Measurements from ENCODE around the gene WDR45B.

WDR45B gene

GRCh38 chr17:82665891-82666290, 17.6 kb upstream of the WDR45B start:
- no peaks in the 10 kb centered on the region for H3K79me2 ChIP-seq (ENCODE audit: control insufficient read depth, low read length)
- no peaks in the 10 kb centered on the region for H4K20me1 ChIP-seq (ENCODE audit: control insufficient read depth, insufficient read depth, low read depth, low read length)
- H3K4me2 ChIP-seq (ENCODE audit: low read length): no peak overlapping the region
- H3K4me1 ChIP-seq (ENCODE audit: control insufficient read depth, low read length): no peaks in the 10 kb centered on the region
- H3K9me2 ChIP-seq (replicated peaks; ENCODE audit: control insufficient read depth, low read length): no peaks in the 10 kb centered on the region
- no peaks in the 10 kb centered on the region for H3K9me3 ChIP-seq (ENCODE audit: control insufficient read depth, insufficient read depth, low read length)
- no peaks in the 10 kb centered on the region for H3K36me3 ChIP-seq (ENCODE audit: control insufficient read depth, low read length)
- H3F3A ChIP-seq (ENCODE audit: control insufficient read depth, insufficient read depth): no peaks in the 10 kb centered on the region
- no peaks in the 10 kb centered on the region for H3K27me3 ChIP-seq (ENCODE audit: control insufficient read depth, low read length)
- no peak for TF ChIP-seq EZH2phosphoT487 (IDR thresholded peaks at IDR 0.05; ENCODE audit: borderline replicate concordance, low read length)
- no peak for TF ChIP-seq CTCF (IDR thresholded peaks at IDR 0.05; ENCODE audit: low read depth, low read length, poor library complexity, severe bottlenecking)
- no peak overlapping the region for H3K27ac ChIP-seq (ENCODE audit: low read depth, low read length)
- H3K4me3 ChIP-seq (ENCODE audit: low read length): no peak overlapping the region

- no peak for TF ChIP-seq CTCF (IDR thresholded peaks at IDR 0.05; ENCODE audit: low read depth, low read length, poor library complexity, severe bottlenecking)
- TF ChIP-seq EZH2phosphoT487 (IDR thresholded peaks at IDR 0.05; ENCODE audit: borderline replicate concordance, low read length): no peak
- Histone ChIP-seq H3K27ac (ENCODE audit: low read depth, low read length) (no peak overlapping the region), H3F3A (ENCODE audit: control insufficient read depth, insufficient read depth) (no peaks in the 10 kb centered on the region), H3K36me3 (ENCODE audit: control insufficient read depth, low read length) (no peaks in the 10 kb centered on the region), H3K4me1 (ENCODE audit: control insufficient read depth, low read length) (no peaks in the 10 kb centered on the region), H3K4me3 (ENCODE audit: low read length) (no peak overlapping the region), H3K9me3 (ENCODE audit: control insufficient read depth, insufficient read depth, low read length) (peaks cover 5% of the 10 kb centered on the region; the same call in 1 of the 2 replicates), H3K79me2 (ENCODE audit: control insufficient read depth, low read length) (no peaks in the 10 kb centered on the region), H3K4me2 (ENCODE audit: low read length) (no peak overlapping the region), H3K9me2 (replicated peaks; ENCODE audit: control insufficient read depth, low read length) (no peaks in the 10 kb centered on the region), H4K20me1 (ENCODE audit: control insufficient read depth, insufficient read depth, low read depth, low read length) (no peaks in the 10 kb centered on the region), H3K27me3 (ENCODE audit: control insufficient read depth, low read length) (no peaks in the 10 kb centered on the region)
Measured at GRCh38 chr17:82665217-82665616, 17.0 kb upstream of the WDR45B start.

GRCh38 chr17:82664701-82665182, 16.5 kb upstream of the WDR45B start:
- H3K79me2 ChIP-seq (ENCODE audit: control insufficient read depth, low read length): no peaks in the 10 kb centered on the region
- peaks cover 9% of the 10 kb centered on the region; the same call in 1 of the 2 replicates for H3K9me3 ChIP-seq (ENCODE audit: control insufficient read depth, insufficient read depth, low read length)
- H3K4me3 ChIP-seq (ENCODE audit: low read length): no peak overlapping the region
- no peaks in the 10 kb centered on the region for H4K20me1 ChIP-seq (ENCODE audit: control insufficient read depth, insufficient read depth, low read depth, low read length)
- no peak overlapping the region for H3K27ac ChIP-seq (ENCODE audit: low read depth, low read length)
- no peak for TF ChIP-seq EZH2phosphoT487 (IDR thresholded peaks at IDR 0.05; ENCODE audit: borderline replicate concordance, low read length)
- TF ChIP-seq CTCF (IDR thresholded peaks at IDR 0.05; ENCODE audit: low read depth, low read length, poor library complexity, severe bottlenecking): no peak
- H3K4me2 ChIP-seq (ENCODE audit: low read length): no peak overlapping the region
- H3K9me2 ChIP-seq (replicated peaks; ENCODE audit: control insufficient read depth, low read length): no peaks in the 10 kb centered on the region
- H3K36me3 ChIP-seq (ENCODE audit: control insufficient read depth, low read length): no peaks in the 10 kb centered on the region
- no peaks in the 10 kb centered on the region for H3K27me3 ChIP-seq (ENCODE audit: control insufficient read depth, low read length)
- H3F3A ChIP-seq (ENCODE audit: control insufficient read depth, insufficient read depth): no peaks in the 10 kb centered on the region
- H3K4me1 ChIP-seq (ENCODE audit: control insufficient read depth, low read length): no peaks in the 10 kb centered on the region

- Histone ChIP-seq H3K4me3 (ENCODE audit: low read length) (no peak overlapping the region), H3K79me2 (ENCODE audit: control insufficient read depth, low read length) (no peaks in the 10 kb centered on the region), H3K27me3 (ENCODE audit: control insufficient read depth, low read length) (no peaks in the 10 kb centered on the region), H3K27ac (ENCODE audit: low read depth, low read length) (no peak overlapping the region), H3K4me1 (ENCODE audit: control insufficient read depth, low read length) (no peaks in the 10 kb centered on the region), H3K36me3 (ENCODE audit: control insufficient read depth, low read length) (no peaks in the 10 kb centered on the region), H3K9me3 (ENCODE audit: control insufficient read depth, insufficient read depth, low read length) (peaks cover 9% of the 10 kb centered on the region; the same call in 1 of the 2 replicates), H4K20me1 (ENCODE audit: control insufficient read depth, insufficient read depth, low read depth, low read length) (no peaks in the 10 kb centered on the region), H3K9me2 (replicated peaks; ENCODE audit: control insufficient read depth, low read length) (no peaks in the 10 kb centered on the region), H3K4me2 (ENCODE audit: low read length) (no peak overlapping the region), H3F3A (ENCODE audit: control insufficient read depth, insufficient read depth) (no peaks in the 10 kb centered on the region)
- TF ChIP-seq CTCF (IDR thresholded peaks at IDR 0.05; ENCODE audit: low read depth, low read length, poor library complexity, severe bottlenecking): no peak
- TF ChIP-seq EZH2phosphoT487 (IDR thresholded peaks at IDR 0.05; ENCODE audit: borderline replicate concordance, low read length): no peak
Measured at GRCh38 chr17:82664276-82664575, 16.0 kb upstream of the WDR45B start.

All from DOHH2 (cell line).